GM11168 (cell line): Measurements from ENCODE around the gene TTC9.

Experiments used
- in situ Hi-C: fragments of 300-500 bp; cut with MboI; formaldehyde crosslinking; loops from one replicate; pipeline ENCODE4 v1.12.0; 2022; ENCODE audit warnings: low sequenced_read_pairs; ENCODE audit not compliant: unreplicated experiment

Gene TTC9

GRCh38 chr14:70641548-70642302 lies at the start of gene TTC9:
Gene TTC9 (plus strand): TSS chr14:70641916. CDS start chr14:70642130, 214 bp downstream.
- in situ Hi-C loops: no loop called here

DNA sequence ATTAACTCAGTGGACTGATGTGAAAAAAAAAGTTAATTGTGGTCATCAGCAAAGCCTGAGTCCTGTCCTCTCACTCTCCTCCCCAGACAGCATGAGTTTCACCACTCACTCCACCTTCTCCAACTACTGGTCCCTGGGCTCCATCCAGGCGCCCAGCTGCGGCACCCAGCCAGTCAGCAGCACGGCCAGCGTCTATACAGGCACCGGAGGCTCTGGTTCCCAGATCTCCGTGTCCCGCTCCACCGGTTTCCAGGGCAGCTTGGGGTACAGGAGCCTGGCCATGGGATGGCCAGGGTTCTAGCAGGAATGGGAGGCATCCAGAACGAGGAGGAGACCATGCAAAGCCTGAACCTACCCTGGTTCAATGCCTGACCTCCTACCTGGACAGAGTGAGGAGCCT lies 47.3 kb upstream of the TTC9 start:
- in situ Hi-C loops: no loop called here

GRCh38 chr14:70595443-70596185 lies 46.1 kb upstream of the TTC9 start:
- in situ Hi-C loops: no loop called here

DNA sequence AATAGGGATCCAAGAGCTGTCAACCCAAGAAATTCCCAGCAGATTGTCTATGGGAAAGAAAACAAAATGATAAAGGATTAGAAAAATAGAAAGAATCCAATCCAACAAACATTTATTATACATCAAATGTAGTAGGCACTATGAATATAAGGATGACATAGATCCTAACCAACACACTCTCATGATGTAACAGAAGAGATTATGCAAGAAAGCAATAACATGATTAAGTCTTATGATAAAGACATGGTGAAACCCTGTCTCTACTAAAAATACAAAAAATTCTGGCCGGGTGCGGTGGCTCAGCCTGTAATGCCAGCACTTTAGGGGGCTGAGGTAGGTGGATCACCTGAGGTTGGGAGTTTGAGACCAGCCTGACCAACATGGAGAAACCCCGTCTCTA lies 44.0 kb upstream of the TTC9 start:
- in situ Hi-C loops: no loop called here

DNA sequence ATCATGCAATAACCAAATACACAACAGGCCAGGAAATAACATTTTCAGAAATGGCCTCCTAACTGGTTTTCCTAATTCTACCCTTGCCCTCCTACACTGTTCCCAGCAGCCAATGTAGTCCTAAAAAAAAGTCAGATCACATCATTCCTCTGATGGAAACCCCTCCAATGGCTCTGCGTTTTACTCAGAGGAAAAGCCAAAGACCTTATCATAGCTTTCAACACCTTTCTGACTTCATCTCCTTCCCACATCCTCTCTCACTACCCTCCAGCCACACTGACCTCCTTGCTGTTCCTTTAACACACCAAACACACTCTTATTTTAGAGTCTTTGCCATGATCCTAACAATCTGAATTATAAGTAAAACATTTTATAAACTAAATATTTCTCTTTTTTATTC lies 42.4 kb upstream of the TTC9 start:
- in situ Hi-C loops: no loop called here

DNA sequence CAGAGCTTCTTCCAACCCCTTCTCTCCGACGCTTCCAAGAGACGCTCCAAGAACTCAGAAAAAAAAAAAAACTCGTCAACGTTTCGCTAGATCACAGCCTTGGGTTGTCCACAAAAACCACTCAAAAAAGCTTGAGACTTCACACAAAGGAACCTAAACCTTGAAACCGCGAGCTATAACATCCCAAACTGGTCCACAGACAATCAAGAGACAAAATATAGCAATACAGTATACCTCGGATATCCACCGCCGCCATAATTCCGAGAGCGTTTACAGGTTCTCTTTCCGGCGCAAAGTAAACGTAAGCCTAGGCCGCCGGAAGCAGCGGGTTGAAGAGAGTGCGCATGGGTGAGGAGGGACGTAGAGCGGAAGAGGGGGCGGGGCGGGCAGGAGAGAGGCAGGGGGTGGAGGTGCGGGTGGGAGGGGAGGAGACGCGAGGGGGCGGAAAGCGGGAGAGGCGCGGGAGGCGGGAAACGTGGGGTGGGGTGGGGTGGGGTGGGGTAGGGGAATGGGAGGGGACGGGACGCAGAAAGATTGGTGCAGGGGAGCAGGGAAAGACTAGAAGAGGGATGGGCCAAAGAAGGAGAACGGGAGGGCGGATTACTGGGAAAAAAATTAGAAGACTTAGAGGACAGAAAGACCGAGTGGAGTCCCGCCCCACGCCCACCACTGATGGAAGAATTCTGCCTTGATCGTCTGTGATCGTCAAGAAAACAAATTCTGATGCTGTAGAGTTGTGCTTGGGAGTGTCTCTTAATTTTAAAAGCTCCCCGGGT lies 41.1 kb upstream of the TTC9 start, which contains the start of gene MED6:
Gene MED6 (minus strand): TSS at position 274 of the 776 bp plus-strand sequence. CDS start 18 bp downstream, at position 256.
- in situ Hi-C loops: no loop called here

- in situ Hi-C loops: no loop called here
Observed at GRCh38 chr14:70601162-70601561, 40.6 kb upstream of the TTC9 start.

DNA sequence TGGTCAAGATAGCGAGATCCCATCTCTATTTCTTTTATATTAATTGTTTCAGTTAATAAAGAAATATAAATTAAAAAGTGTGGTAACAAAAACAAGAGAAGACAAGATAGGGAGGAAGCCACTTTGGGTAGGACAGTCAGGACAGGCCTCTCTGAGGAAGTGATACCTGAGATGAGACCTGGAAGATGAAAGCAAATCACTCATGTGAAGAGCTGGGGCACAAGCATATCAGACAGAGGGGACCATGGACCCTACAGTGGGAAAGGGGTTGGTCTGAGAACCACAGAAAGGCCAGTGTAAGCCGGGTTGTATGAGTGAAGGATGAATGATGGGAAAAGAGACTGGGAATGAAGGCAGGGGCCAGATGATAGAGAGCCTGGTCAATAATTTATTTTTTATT lies 39.5 kb upstream of the TTC9 start:
- in situ Hi-C loops: no loop called here

DNA sequence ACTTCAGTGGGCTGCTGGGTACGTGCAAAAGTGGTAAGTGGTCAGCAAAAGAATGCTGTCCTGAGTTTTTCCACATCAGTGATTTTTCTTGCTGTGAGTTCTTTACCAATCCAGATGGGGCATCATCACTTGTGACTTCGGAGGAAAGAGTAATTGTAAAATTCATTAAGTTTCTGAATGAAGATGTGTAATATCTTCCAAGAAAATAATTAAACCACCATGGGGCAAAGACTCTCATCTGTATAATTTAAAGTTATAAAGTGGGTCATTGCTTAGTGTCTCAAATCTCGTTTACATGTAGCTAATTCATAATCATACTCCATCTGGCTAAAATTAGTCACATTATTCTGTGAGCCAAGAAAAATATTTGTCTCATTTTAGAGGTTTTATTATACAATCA lies 30.5 kb upstream of the TTC9 start:
- in situ Hi-C loops: no loop called here

DNA sequence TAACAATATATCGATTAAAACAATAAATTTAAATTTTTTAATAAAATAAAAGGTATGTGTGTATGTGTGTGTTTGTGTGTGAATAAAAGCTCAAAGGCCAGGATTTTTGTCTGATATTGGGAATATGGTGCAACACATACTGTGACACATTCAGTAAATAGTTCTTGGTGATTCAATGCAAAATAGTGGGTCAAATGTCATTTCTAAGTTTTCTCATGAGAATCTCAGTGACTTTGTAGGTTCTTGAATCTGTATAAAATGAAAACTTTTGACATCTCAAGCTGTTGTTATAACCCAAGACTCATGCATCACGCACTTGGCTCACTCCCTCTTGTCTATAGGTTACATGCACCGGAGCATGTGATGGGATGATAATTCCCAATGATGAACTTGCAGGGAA lies 25.1 kb upstream of the TTC9 start:
- in situ Hi-C loops: no loop called here

- in situ Hi-C loops: no loop called here
Observed at GRCh38 chr14:70618314-70618713, 23.4 kb upstream of the TTC9 start.

- in situ Hi-C loops: loop anchor here (5.0 kb wide), 2 partner anchors 98 to 198 kb away; no protein-coding TSS in a partner anchor
Observed at GRCh38 chr14:70619708-70620107, 22.0 kb upstream of the TTC9 start.

DNA sequence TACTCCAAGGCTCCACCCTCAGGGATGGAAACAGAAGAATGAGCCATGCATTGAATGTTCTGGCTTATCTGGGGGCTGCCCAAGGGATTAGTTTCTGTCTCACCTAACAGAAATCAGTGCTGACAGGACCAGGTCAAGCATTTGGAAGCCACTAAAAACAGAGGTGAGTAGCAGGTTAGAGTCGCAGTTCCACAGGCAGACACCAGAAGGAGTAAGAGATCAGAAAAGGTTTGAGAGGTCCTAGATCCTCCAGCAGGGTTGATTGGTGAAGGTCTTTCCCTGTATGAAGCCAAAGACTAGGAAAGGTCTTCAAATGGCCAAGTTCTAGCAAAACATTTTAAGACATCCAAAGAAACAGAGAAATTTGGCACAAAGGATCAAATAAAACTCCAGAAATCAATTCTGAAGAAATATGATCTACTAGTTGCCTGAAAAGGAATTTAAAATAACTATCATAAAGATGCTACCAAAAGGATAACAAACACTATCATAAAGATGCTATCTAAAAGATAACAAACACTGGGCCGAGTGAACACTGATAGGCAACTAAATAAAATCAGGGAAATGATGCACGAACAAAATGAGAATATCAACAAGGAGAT lies 19.5 kb upstream of the TTC9 start:
- in situ Hi-C loops: loop anchor here (5.0 kb wide), 2 partner anchors 95 to 195 kb away; no protein-coding TSS in a partner anchor

DNA sequence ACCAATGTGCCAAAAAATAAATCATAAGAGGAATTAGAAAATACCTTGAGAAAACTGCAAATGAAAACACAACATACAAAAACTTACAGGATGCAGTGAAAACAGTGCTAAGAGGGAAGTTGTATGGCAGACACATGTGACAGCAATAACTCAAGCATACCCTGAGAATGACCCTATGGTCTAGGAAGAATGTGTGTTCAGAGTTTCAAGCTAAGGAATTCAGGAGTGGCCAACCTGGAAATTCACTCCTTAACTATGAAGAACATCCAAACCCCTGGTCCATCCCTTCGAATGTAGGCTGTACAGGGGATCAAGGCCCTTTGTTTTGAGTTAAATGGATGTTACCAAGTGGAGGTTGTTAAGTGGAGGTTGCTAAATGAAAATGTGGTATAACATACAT lies 16.7 kb upstream of the TTC9 start:
- in situ Hi-C loops: loop anchor here (5.0 kb wide), 2 partner anchors 92 to 192 kb away; no protein-coding TSS in a partner anchor

GRCh38 chr14:70631948-70632347 lies 9.8 kb upstream of the TTC9 start:
- in situ Hi-C loops: no loop called here

GRCh38 chr14:70635971-70636595 lies 5.6 kb upstream of the TTC9 start:
- in situ Hi-C loops: no loop called here

GRCh38 chr14:70638416-70638815 lies 3.3 kb upstream of the TTC9 start:
- in situ Hi-C loops: no loop called here

GRCh38 chr14:70640938-70641547 lies 673 bp upstream of the TTC9 start:
- in situ Hi-C loops: no loop called here
